GM12878 (cell line): ENCODE results near the gene CCNB1. TPM values are rescaled to one million over a fixed set of nuclear protein-coding genes. Genes with fewer than 3 reads are reported as not detected.

Source experiments
- ATAC-seq: fragments of 200-7000 bp; cut with Tn5 transposase; 3 replicates; pipeline ENCODE4 v1.9.1; 2020; ENCODE audit warnings: mild to moderate bottlenecking, moderate library complexity
- BruUV-seq: library from RNA; stranded (reverse); fragments of 400-500 nt; replicated peaks from 2 replicates; lab custom pipeline; 2021; lab: Mats Ljungman, UMichigan
- CTCF ChIA-PET: fragments of 300-600 bp; sonication (Branson Sonifier 250); formaldehyde crosslinking; extraction: SDS; loops from one replicate; lab custom pipeline; 2021; ENCODE audit warnings: inconsistent platforms; lab: Yijun Ruan, JAX
- POLR2A ChIA-PET: fragments of 350-600 bp; formaldehyde crosslinking; extraction: SDS; loops from one replicate; lab custom pipeline; 2021; ENCODE audit warnings: inconsistent platforms; lab: Charles Lee
- RAD21 ChIA-PET: fragments of 300-600 bp; sonication (Branson Sonifier 250); formaldehyde crosslinking; loops from one replicate; lab custom pipeline; 2023; ENCODE audit warnings: antibody characterized with exemption; ENCODE audit not compliant: unreplicated experiment; lab: Charles Lee
- SMC1A ChIA-PET: fragments of 300-600 bp; sonication (Branson Sonifier 250); formaldehyde crosslinking; loops from one replicate; lab custom pipeline; 2023; ENCODE audit not compliant: unreplicated experiment, uncharacterized antibody; lab: Charles Lee
- DNase-seq: peaks from one replicate; pipeline ENCODE4 v3.0.0-alpha.2; 2011; ENCODE audit warnings: low read depth, low spot score
- FAIRE-seq: peaks from 3 replicates; lab custom pipeline; 2011; peaks lifted over from hg19 to GRCh38; lab: Jason Lieb, UNC
- H2AFZ ChIP-seq: 2 replicates; pipeline ENCODE4 v1.6.0; 2011; ENCODE audit warnings: low read depth, low read length, control low read depth; ENCODE audit not compliant: control insufficient read depth
- H3K27ac ChIP-seq: 2 replicates; pipeline ENCODE4 v1.5.1; 2011; ENCODE audit warnings: control low read depth; ENCODE audit not compliant: control insufficient read depth, insufficient read depth
- H3K27me3 ChIP-seq, 2 experiments: replicated peaks in 1 of 2; 2 replicates each; pipeline versions ENCODE4 v1.6.0 to v1.6.1; 2011; ENCODE audit warnings: low read length in 1 of 2; ENCODE audit not compliant: control insufficient read depth in 2 of 2, insufficient read depth in 2 of 2
- H3K36me3 ChIP-seq, 2 experiments: 2 replicates each; pipeline ENCODE4 v1.5.1; 2011; ENCODE audit warnings: low read length in 1 of 2; ENCODE audit not compliant: control insufficient read depth in 2 of 2, insufficient read depth in 2 of 2
- H3K4me1 ChIP-seq: 2 replicates; pipeline ENCODE4 v1.6.1; 2011; ENCODE audit warnings: mild to moderate bottlenecking, low read length, moderate library complexity, mixed read lengths; ENCODE audit not compliant: control insufficient read depth, insufficient read depth
- H3K4me2 ChIP-seq: 2 replicates; pipeline ENCODE4 v1.6.0; 2011; ENCODE audit warnings: control low read depth; ENCODE audit not compliant: control insufficient read depth, insufficient read depth
- H3K4me3 ChIP-seq: fragments of 200-600 bp; sonication (generic); 2 replicates; pipeline ENCODE4 v1.5.1; 2016
- H3K79me2 ChIP-seq: 2 replicates; pipeline ENCODE4 v1.6.0; 2011; ENCODE audit warnings: low read length; ENCODE audit not compliant: control insufficient read depth, insufficient read depth
- H3K9ac ChIP-seq: 2 replicates; pipeline ENCODE4 v1.8.0; 2011; ENCODE audit warnings: low read length, control low read depth, mixed read lengths; ENCODE audit not compliant: control insufficient read depth, insufficient read depth
- H3K9me3 ChIP-seq: replicated peaks from 3 replicates; pipeline ENCODE4 v1.5.1; 2011; ENCODE audit warnings: mild to moderate bottlenecking, low read length; ENCODE audit not compliant: control insufficient read depth, insufficient read depth
- H4K20me1 ChIP-seq: 2 replicates; pipeline ENCODE4 v1.6.0; 2011; ENCODE audit not compliant: control insufficient read depth, insufficient read depth
- ATF7 ChIP-seq: fragments of 450-650 bp; IDR thresholded peaks from 2 replicates; pipeline ENCODE4 v1.6.1; 2016; ENCODE audit warnings: low read depth, mild to moderate bottlenecking
- BHLHE40 ChIP-seq, 2 experiments: fragments of 450-650 bp in 1 of 2; IDR thresholded peaks; 2 replicates each; pipeline ENCODE4 v1.6.1; 2011 to 2017; ENCODE audit warnings: low read depth in 2 of 2, borderline replicate concordance in 1 of 2, improper control_type of control experiment in 1 of 2, low read length in 1 of 2, mild to moderate bottlenecking in 1 of 2
- CREM ChIP-seq: IDR thresholded peaks from 2 replicates; pipeline ENCODE4 v1.6.1; 2014; ENCODE audit warnings: antibody characterized with exemption, low read depth
- DPF2 ChIP-seq: fragments of 450-650 bp; IDR thresholded peaks from 2 replicates; pipeline ENCODE4 v1.6.1; 2017; ENCODE audit warnings: mild to moderate bottlenecking
- EGR1 ChIP-seq, 2 experiments: IDR thresholded peaks; 1 replicate in 1 of 2; 2 replicates in 1 of 2; pipeline ENCODE4 v1.6.1; 2011 to 2012; ENCODE audit warnings: low read depth in 2 of 2, low read length in 2 of 2, borderline replicate concordance in 1 of 2, mild to moderate bottlenecking in 1 of 2, moderate library complexity in 1 of 2
- MTA2 ChIP-seq: fragments of 450-650 bp; IDR thresholded peaks from 2 replicates; pipeline ENCODE4 v1.6.1; 2016; ENCODE audit warnings: low read depth, mild to moderate bottlenecking, moderate library complexity
- NBN ChIP-seq: fragments of 450-650 bp; IDR thresholded peaks from 2 replicates; pipeline ENCODE4 v1.6.1; 2016
- RELB ChIP-seq: fragments of 450-650 bp; IDR thresholded peaks from 2 replicates; pipeline ENCODE4 v1.6.1; 2017; ENCODE audit warnings: low read depth, mild to moderate bottlenecking, moderate library complexity
- RFX5 ChIP-seq: IDR thresholded peaks from 2 replicates; pipeline ENCODE4 v1.6.1; 2011; ENCODE audit warnings: low read depth, low read length, improper control_type of control experiment
- RUNX3 ChIP-seq: IDR thresholded peaks from 2 replicates; pipeline ENCODE4 v1.6.1; 2012; ENCODE audit warnings: low read length, inconsistent platforms
- SMAD1 ChIP-seq: fragments of 450-650 bp; IDR thresholded peaks from 2 replicates; pipeline ENCODE4 v1.6.1; 2018; ENCODE audit warnings: mild to moderate bottlenecking, low read depth; ENCODE audit not compliant: partially characterized antibody
- SRF ChIP-seq, 2 experiments: IDR thresholded peaks; 2 replicates each; pipeline ENCODE4 v1.6.1; 2011; ENCODE audit warnings: low read depth in 2 of 2, low read length in 2 of 2, mild to moderate bottlenecking in 1 of 2, moderate library complexity in 1 of 2
- WGBS: methylation state at CpG from one replicate; pipeline ENCODE4 v1.1.6; 2016; ENCODE audit warnings: low lambda C conversion rate; ENCODE audit not compliant: insufficient replicate concordance, insufficient coverage; ENCODE audit errors: missing lambda C conversion rate; 5-methylcytosine and 5-hydroxymethylcytosine counted together
- in situ Hi-C: fragments of 300-500 bp; cut with MboI; formaldehyde crosslinking; loops from 9 replicates; pipeline ENCODE4 v1.14.3; 2018; ENCODE audit warnings: mixed read lengths
- intact Hi-C: fragments of 100-400 bp; cut with micrococcal nuclease; formaldehyde crosslinking; loops from one replicate; pipeline ENCODE4 v1.14.2; 2022; ENCODE audit not compliant: unreplicated experiment
- polyA plus RNA-seq, 11 experiments: library from polyadenylated mRNA; depleted of rRNA in 4 of 11; unstranded in 6 of 11; stranded (reverse) in 5 of 11; fragments of >200 nt; fragmentation: Nextera tagmentation in 4 of 11; fragmentation: Illumina TruSeq in 1 of 11; extraction: Ambion mirVana in 4 of 11; extraction: Trizol in 1 of 11; gene quantifications; 1 replicate in 1 of 11; 2 replicates in 10 of 11; pipeline versions ENCODE4 v1.2.1 to v1.2.3, GENCODE V29; 2011 to 2016; ENCODE audit warnings: inconsistent platforms in 2 of 11, missing spikeins in 2 of 11, low read depth in 1 of 11
- total RNA-seq, 4 experiments: library from RNA; depleted of rRNA in 3 of 4; stranded (reverse); fragments of >200 nt in 3 of 4; fragmentation: Illumina TruSeq in 1 of 4; extraction: Trizol in 1 of 4; gene quantifications; 2 replicates each; pipeline versions ENCODE4 v1.2.1 to v1.2.3, GENCODE V29; 2013 to 2021
- TF ChIP-seq, protein P1 (sequence below): fragments of 450-650 bp; IDR thresholded peaks from 2 replicates; pipeline ENCODE4 v1.6.1; 2014; ENCODE audit warnings: mild to moderate bottlenecking
- TF ChIP-seq, protein P2 (sequence below): fragments of 450-650 bp; IDR thresholded peaks from 2 replicates; pipeline ENCODE4 v1.6.1; 2017; ENCODE audit warnings: mild to moderate bottlenecking, moderate library complexity

Gene CCNB1
- total and polyA plus RNA-seq, 10 of the 15 experiments (the other 5 are each of a cell fraction or from before 2014, with no cell fraction given), result 148 to 403 (median 210) TPM

DNA sequence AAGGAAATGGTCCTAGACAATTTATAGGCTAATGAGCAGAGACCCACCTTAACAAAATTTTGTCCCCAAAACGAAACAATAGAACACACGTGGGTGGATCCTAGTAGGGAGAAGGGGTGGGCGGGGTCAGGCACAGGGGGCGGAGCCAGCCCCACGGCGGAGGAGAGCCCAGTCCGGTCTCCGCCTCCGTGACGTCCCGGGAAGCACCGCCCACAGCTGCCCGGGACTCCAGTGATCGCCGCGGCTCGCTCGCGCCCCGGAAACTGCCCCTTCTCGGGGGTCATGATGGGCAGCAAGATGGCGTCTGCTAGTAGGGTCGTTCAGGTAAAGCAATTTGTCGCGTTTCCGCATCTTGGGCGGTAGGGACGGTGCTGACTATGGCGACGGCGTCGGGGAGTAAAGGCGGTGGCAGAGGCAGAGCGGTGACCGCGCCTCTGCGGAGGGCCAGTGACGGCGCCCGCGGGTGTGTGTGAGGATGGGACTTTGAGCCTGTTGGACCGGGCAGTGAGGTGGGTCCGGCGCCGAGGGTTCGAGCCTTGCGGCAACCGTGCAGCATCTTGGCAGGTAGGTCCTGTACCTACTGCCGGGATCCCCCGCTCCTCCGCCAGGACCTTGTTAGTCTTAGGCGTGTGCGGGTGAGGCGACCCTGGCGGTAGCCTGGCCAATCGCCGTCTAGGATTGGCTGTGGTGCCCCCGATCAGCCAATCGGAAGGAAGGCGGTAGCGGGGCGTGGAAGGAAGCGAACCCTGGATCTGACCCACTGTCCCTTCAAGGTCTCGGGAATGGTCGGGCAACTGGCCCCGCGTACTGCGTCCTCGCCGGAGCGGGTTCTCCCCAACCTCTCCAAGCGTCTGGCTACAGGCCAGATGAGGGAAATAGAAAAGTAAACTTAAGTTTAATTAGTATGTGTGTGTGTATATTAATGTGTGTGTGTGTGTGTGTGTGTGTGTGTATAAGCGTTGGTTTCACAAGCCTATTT lies 50.9 kb downstream of the CCNB1 start:
- CTCF ChIA-PET, result interaction anchor here (0.6 to 1.8 kb wide), 2 partner anchors 117 to 156 kb away, joined by 3 to 5 read pairs; no protein-coding TSS in a partner anchor
- intact Hi-C loops, result loop anchor here (1.0 kb wide), 1 partner anchor 16 kb away; the partner anchor contains the start of gene CDK7
- TSS peak; percentile 75 for BruUV-seq
- TF ChIP-seq BHLHE40 (IDR thresholded peaks at IDR 0.05; ENCODE audit: borderline replicate concordance in 1 of 2, low read depth in 2 of 2, low read length in 1 of 2) (peak; percentile 26 to 62; a peak in 2 of 4 replicates), NBN (peak; percentile 96), RUNX3 (0 out of 2 replicates have a peak, but pooled peaks have one; percentile 25), RELB (peak; percentile 70; the same call in 1 of the 2 replicates), RFX5 (peak; percentile 82), CREM (peak; percentile 25; the same call in 1 of the 2 replicates), SMAD1 (peak; percentile 25), EGR1 (IDR thresholded peaks at IDR 0.05; ENCODE audit: borderline replicate concordance in 1 of 2, low read depth in 2 of 2, low read length in 2 of 2) (peak in 1 of 2 experiments; percentile 26; a peak in 1 of 3 replicates), SRF (IDR thresholded peaks at IDR 0.05; ENCODE audit: low read depth in 2 of 2, low read length in 2 of 2) (peak; percentile 35 to 73; a peak in 3 of 4 replicates), DPF2 (peak; percentile 66), MTA2 (peak; percentile 57; the same call in 1 of the 2 replicates), ATF7 (no peak)
- TF ChIP-seq, protein P1, sequence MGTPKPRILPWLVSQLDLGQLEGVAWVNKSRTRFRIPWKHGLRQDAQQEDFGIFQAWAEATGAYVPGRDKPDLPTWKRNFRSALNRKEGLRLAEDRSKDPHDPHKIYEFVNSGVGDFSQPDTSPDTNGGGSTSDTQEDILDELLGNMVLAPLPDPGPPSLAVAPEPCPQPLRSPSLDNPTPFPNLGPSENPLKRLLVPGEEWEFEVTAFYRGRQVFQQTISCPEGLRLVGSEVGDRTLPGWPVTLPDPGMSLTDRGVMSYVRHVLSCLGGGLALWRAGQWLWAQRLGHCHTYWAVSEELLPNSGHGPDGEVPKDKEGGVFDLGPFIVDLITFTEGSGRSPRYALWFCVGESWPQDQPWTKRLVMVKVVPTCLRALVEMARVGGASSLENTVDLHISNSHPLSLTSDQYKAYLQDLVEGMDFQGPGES, result no peak
- TF ChIP-seq, protein P2, sequence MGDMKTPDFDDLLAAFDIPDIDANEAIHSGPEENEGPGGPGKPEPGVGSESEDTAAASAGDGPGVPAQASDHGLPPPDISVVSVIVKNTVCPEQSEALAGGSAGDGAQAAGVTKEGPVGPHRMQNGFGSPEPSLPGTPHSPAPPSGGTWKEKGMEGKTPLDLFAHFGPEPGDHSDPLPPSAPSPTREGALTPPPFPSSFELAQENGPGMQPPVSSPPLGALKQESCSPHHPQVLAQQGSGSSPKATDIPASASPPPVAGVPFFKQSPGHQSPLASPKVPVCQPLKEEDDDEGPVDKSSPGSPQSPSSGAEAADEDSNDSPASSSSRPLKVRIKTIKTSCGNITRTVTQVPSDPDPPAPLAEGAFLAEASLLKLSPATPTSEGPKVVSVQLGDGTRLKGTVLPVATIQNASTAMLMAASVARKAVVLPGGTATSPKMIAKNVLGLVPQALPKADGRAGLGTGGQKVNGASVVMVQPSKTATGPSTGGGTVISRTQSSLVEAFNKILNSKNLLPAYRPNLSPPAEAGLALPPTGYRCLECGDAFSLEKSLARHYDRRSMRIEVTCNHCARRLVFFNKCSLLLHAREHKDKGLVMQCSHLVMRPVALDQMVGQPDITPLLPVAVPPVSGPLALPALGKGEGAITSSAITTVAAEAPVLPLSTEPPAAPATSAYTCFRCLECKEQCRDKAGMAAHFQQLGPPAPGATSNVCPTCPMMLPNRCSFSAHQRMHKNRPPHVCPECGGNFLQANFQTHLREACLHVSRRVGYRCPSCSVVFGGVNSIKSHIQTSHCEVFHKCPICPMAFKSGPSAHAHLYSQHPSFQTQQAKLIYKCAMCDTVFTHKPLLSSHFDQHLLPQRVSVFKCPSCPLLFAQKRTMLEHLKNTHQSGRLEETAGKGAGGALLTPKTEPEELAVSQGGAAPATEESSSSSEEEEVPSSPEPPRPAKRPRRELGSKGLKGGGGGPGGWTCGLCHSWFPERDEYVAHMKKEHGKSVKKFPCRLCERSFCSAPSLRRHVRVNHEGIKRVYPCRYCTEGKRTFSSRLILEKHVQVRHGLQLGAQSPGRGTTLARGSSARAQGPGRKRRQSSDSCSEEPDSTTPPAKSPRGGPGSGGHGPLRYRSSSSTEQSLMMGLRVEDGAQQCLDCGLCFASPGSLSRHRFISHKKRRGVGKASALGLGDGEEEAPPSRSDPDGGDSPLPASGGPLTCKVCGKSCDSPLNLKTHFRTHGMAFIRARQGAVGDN, result peak; percentile 46

More for the DNA sequence above, 50.9 kb downstream of the CCNB1 start:
- SMC1A ChIA-PET, result interaction anchor here (0.7 to 1.5 kb wide), 3 partner anchors 17 to 124 kb away, joined by 3 to 8 read pairs (median 3); partner anchors contain the start of genes CDK7 and SLC30A5
- under 1% methylated on average over 72 of the region's 73 CpGs for WGBS
- peak overlapping the region; percentile 88 for H3K4me3 ChIP-seq
- in situ Hi-C loops, result loop anchor here (5.0 kb wide), 1 partner anchor 121 kb away; no protein-coding TSS in a partner anchor
- peak overlapping the region; percentile 94 for H3K9ac ChIP-seq
- peak overlapping the region; percentile 57 for H3K4me2 ChIP-seq
- H3K36me3 ChIP-seq, result no peaks in the 10 kb centered on the region; a peak in 1 of 4 replicates
- FAIRE-seq, result peak; percentile 88
- H3K27me3 ChIP-seq, result no peaks in the 10 kb centered on the region
- ATAC-seq, result peak; percentile 97
- RAD21 ChIA-PET, result interaction anchor here (0.7 to 1.0 kb wide), 2 partner anchors 18 to 124 kb away, joined by 3 to 7 read pairs; partner anchors contain the start of genes CDK7 and SLC30A5
- H4K20me1 ChIP-seq, result no peaks in the 10 kb centered on the region
- peaks cover 4% of the 10 kb centered on the region; the same call in 1 of the 2 replicates for H3K4me1 ChIP-seq
- H3K27ac ChIP-seq, result peak overlapping the region; percentile 92
- DNase-seq, result peak; percentile 72
- H3K9me3 ChIP-seq, result no peaks in the 10 kb centered on the region
- peaks cover 24% of the 10 kb centered on the region for H3K79me2 ChIP-seq
- POLR2A ChIA-PET, result interaction anchor here (0.7 to 1.6 kb wide), 7 partner anchors 9 to 1001 kb away, joined by 3 to 4 read pairs (median 3); partner anchors contain the start of genes CCDC125 and CDK7
- H2AFZ ChIP-seq, result peak overlapping the region; percentile 99
